Ovary (tissue), 3 donors: ENCODE measurements around the gene SRGAP3.

Source experiments
- CTCF ChIP-seq, 3 donors: fragments of 450-650 bp in 2 of 3; fragments of 200-600 bp in 1 of 3; IDR thresholded peaks; one replicate each; pipeline versions ENCODE4 v1.5.1 to v1.8.0; 2016 to 2022; ENCODE audit warnings: antibody characterized with exemption in 3 of 3, mild to moderate bottlenecking in 1 of 3
- EP300 ChIP-seq: sonication (generic); formaldehyde crosslinking; IDR thresholded peaks from one replicate; pipeline ENCODE4 v1.6.1; 2017; ENCODE audit warnings: antibody characterized with exemption
- POLR2A ChIP-seq: fragments of 450-650 bp; IDR thresholded peaks from one replicate; pipeline ENCODE4 v1.6.1; 2017; ENCODE audit warnings: antibody characterized with exemption, mild to moderate bottlenecking, moderate library complexity
- donor health status: DM: no; HTN: no; CAD: no.

DNA sequence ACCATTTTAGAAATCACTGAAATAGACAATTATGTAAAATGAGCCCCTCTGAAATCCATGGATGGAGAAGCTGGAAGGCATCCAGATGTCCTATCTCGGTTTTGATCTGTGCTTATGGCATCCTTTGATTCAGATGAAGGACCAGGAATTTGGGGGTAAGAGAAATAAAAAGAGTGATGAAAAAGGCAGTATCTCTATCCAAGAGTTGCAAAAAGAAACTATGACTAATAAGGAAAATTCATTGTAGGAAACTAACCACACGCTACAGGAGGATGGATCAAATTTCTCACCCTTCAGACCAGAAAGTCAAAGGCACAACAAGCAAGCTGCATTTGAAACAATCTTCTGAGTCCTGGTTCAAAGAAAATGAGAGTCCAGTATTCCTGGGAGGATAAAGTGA lies 34.8 kb downstream of the SRGAP3 start:
- no peak for TF ChIP-seq EP300
- TF ChIP-seq POLR2A = no peak
- no peak for TF ChIP-seq CTCF (IDR thresholded peaks at IDR 0.05)
